Smooth muscle cell of the coronary artery (primary cell): Measurements from ENCODE around the gene ANKRD66. TPM values are rescaled to one million over a fixed set of nuclear protein-coding genes. Genes with fewer than 3 reads are reported as not detected.

ENCODE experiments used
- total RNA-seq: library from RNA; depleted of rRNA; stranded (reverse); fragments of >200 nt; gene quantifications from 2 replicates; pipeline ENCODE4 v1.2.3, GENCODE V29; 2014; ENCODE audit warnings: low replicate concordance

ANKRD66 gene
- total RNA-seq: not detected in 2 replicates

GRCh38 chr6:46746696-46747095 lies at the start of gene ANKRD66:
TSS of gene ANKRD66 (plus strand) at chr6:46746933. CDS start at chr6:46751949, 5,016 bp downstream.

DNA sequence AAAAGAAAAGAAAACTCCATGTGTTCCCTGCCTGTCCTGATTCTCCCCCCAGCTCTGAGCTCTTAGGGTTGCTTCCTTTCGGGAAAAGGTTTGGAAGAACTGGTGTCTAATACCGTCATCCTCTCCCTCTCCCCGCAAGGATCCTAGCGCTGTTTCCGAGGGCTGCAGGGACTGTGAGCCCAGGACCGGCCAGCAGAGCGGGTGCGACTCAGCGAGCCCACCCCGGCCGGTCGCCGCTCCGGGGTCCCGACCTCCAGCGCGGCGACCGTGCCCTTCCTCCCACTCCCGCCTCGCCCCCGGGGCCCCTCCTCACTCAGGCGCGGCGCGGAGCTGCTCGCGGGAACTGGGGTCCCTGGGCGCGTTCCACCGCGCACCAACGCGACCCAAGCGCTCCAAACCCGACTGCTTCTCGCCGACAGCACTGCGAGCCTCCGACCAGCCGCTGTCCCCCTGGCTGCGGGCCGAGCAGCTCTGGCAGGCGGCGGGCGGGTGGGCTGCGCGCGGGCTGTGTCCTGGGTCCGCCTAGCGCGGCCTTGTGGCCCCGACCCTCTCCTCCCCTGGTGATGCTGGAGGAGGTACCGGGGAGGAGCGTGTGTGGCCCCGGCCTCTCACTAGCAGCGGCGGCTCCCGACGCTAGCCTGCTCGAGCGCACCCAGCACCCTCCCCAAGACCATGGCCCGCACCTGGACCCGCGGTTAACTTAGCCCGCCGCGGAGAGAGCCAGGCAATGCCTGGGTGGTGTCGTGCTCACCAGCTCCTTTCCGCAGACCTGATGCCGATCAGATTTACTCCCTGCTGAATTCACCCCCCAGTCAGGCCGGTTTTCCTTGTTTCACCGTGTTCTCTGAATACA lies 11.6 kb upstream of the ANKRD66 start, which contains the start of gene PLA2G7:
Gene PLA2G7, minus strand, starts transcription at position 509 of the 853 bp plus-strand sequence. CDS start 12,484 bp downstream, outside the sequence.

GRCh38 chr6:46793138-46793537 lies 46.4 kb downstream of the ANKRD66 start, which contains the start of gene MEP1A:
TSS of gene MEP1A (plus strand) at chr6:46793389. CDS start at chr6:46793399, 10 bp downstream.

Other genes starting within 250 kb of the ANKRD66 start
- gene CYP39A1, start 94.1 kb upstream of the ANKRD66 start, total RNA-seq: under 0.01 and 2.1 TPM in 2 replicates
- 0.75 and 17.0 TPM in 2 replicates for gene SLC25A27, start 94.0 kb upstream of the ANKRD66 start, total RNA-seq
- gene TDRD6, start 59.0 kb upstream of the ANKRD66 start, total RNA-seq: 0.08 and 0.23 TPM in 2 replicates
- not detected in 2 replicates for gene PLA2G7, start 11.6 kb upstream of the ANKRD66 start, total RNA-seq
- gene MEP1A, start 46.5 kb downstream of the ANKRD66 start, total RNA-seq: not detected in 2 replicates
- gene ADGRF5, start 175.0 kb downstream of the ANKRD66 start, total RNA-seq: 0.23 and 5.1 TPM in 2 replicates